Sciatic nerve (tissue), 2 donors: ENCODE results near the gene KRT35. TPM values are rescaled to one million over a fixed set of nuclear protein-coding genes. Genes with fewer than 3 reads are reported as not detected.

Experiments
- ATAC-seq: fragments of 200-7000 bp; cut with Tn5 transposase; one replicate; pipeline ENCODE4 v1.9.1; 2020; ENCODE audit warnings: mild to moderate bottlenecking, moderate library complexity
- DNase-seq: peaks from one replicate; pipeline ENCODE4 v3.0.0-alpha.2; 2020; ENCODE audit warnings: low spot score
- intact Hi-C: fragments of 100-400 bp; cut with DNase I; formaldehyde crosslinking; loops from one replicate; pipeline ENCODE4 v1.14.2; 2022
- total RNA-seq: library from RNA; stranded (reverse); fragmentation: NEBNext Ultra II Directional; extraction: Animal tissue kit (Norgen Biotek cat#: 25700); gene quantifications from one replicate; pipeline ENCODE4 v1.2.1, GENCODE V29; 2021
- donor health status: DM: no; HTN: no; CAD: no.
- donor health status: DM: no; HTN: no; CAD: no.

The KRT35 gene
- total RNA-seq: 0.18 TPM

- intact Hi-C loops: no loop called here
- DNase-seq (no peak), ATAC-seq (no peak)
These were observed at the start of gene KRT35 for GRCh38 chr17:41481036-41481435. KRT35 (minus strand) TSS chr17:41481151; CDS start chr17:41481097, 54 bp downstream.

GRCh38 chr17:41530062-41531048, 49.4 kb upstream of the KRT35 start:
- intact Hi-C loops: no loop called here
- ATAC-seq (peak; percentile 67), DNase-seq (no peak)

- no peak for ATAC-seq
- intact Hi-C loops: no loop called here
These were observed 48.6 kb upstream of the KRT35 start for GRCh38 chr17:41529491-41529915.

GRCh38 chr17:41528959-41529353, 48.0 kb upstream of the KRT35 start:
- intact Hi-C loops: no loop called here
- DNase-seq: no peak
- no peak for ATAC-seq

More at GRCh38 chr17:41529491-41529915, 48.6 kb upstream of the KRT35 start:
- DNase-seq: no peak

GRCh38 chr17:41527063-41528023, 46.4 kb upstream of the KRT35 start:
- ATAC-seq: peak; percentile 76
- no peak for DNase-seq
- intact Hi-C loops: no loop called here

- intact Hi-C loops: no loop called here
These were observed 43.3 kb upstream of the KRT35 start for GRCh38 chr17:41524261-41524660.

GRCh38 chr17:41523787-41524186, 42.8 kb upstream of the KRT35 start:
- intact Hi-C loops: no loop called here
- DNase-seq: no peak
- no peak for ATAC-seq

More at GRCh38 chr17:41524261-41524660, 43.3 kb upstream of the KRT35 start:
- no peak for DNase-seq
- ATAC-seq: no peak

- ATAC-seq: no peak
- intact Hi-C loops: no loop called here
These were observed 42.3 kb upstream of the KRT35 start for GRCh38 chr17:41523225-41523593.

GRCh38 chr17:41522301-41523224, 41.6 kb upstream of the KRT35 start:
- DNase-seq (no peak), ATAC-seq (no peak)
- intact Hi-C loops: no loop called here

More at GRCh38 chr17:41523225-41523593, 42.3 kb upstream of the KRT35 start:
- no peak for DNase-seq

GRCh38 chr17:41521574-41522261, 40.8 kb upstream of the KRT35 start:
- intact Hi-C loops: no loop called here

GRCh38 chr17:41520821-41521521, 40.0 kb upstream of the KRT35 start:
- intact Hi-C loops: no loop called here
- ATAC-seq: peak; percentile 38

More at GRCh38 chr17:41521574-41522261, 40.8 kb upstream of the KRT35 start:
- DNase-seq (no peak), ATAC-seq (no peak)

GRCh38 chr17:41519501-41520224, 38.7 kb upstream of the KRT35 start:
- no peak for ATAC-seq
- intact Hi-C loops: no loop called here
- no peak for DNase-seq

More at GRCh38 chr17:41520821-41521521, 40.0 kb upstream of the KRT35 start:
- DNase-seq: no peak

- intact Hi-C loops: no loop called here
- DNase-seq (no peak), ATAC-seq (no peak)
These were observed 38.0 kb upstream of the KRT35 start, which contains the start of gene KRT15 for GRCh38 chr17:41518789-41519449. KRT15 (minus strand) TSS chr17:41518890; CDS start chr17:41518827, 63 bp downstream.

- intact Hi-C loops: no loop called here
- ATAC-seq: no peak
- no peak for DNase-seq
These were observed 37.1 kb upstream of the KRT35 start for GRCh38 chr17:41518031-41518430.

- intact Hi-C loops: no loop called here
- no peak for DNase-seq
- ATAC-seq: no peak
These were observed 35.9 kb upstream of the KRT35 start for GRCh38 chr17:41516830-41517283.
